ENCODE results near the gene NEGR1.

NEGR1 gene

GRCh38 chr1:71743862-71744261 lies 538.5 kb downstream of the NEGR1 start:
- no peak for TF ChIP-seq CTCF (IDR thresholded peaks at IDR 0.05)

- no peak for TF ChIP-seq CTCF (IDR thresholded peaks at IDR 0.05)
Measured at GRCh38 chr1:71738910-71739309, 543.4 kb downstream of the NEGR1 start.

GRCh38 chr1:71738256-71738655 lies 544.1 kb downstream of the NEGR1 start:
- TF ChIP-seq CTCF (IDR thresholded peaks at IDR 0.05): no peak

- TF ChIP-seq CTCF (IDR thresholded peaks at IDR 0.05): no peak
Measured at GRCh38 chr1:71737768-71738167, 544.6 kb downstream of the NEGR1 start.

- no peak for TF ChIP-seq CTCF (IDR thresholded peaks at IDR 0.05)
Measured at GRCh38 chr1:71733121-71733520, 549.2 kb downstream of the NEGR1 start.

- no peak for TF ChIP-seq CTCF (IDR thresholded peaks at IDR 0.05)
Measured at GRCh38 chr1:71721532-71721931, 560.8 kb downstream of the NEGR1 start.

GRCh38 chr1:71719330-71719729 lies 563.0 kb downstream of the NEGR1 start:
- TF ChIP-seq CTCF (IDR thresholded peaks at IDR 0.05): no peak

GRCh38 chr1:71717186-71717585 lies 565.2 kb downstream of the NEGR1 start:
- TF ChIP-seq CTCF (IDR thresholded peaks at IDR 0.05): no peak
